ENCODE results near the gene MET.

DNA sequence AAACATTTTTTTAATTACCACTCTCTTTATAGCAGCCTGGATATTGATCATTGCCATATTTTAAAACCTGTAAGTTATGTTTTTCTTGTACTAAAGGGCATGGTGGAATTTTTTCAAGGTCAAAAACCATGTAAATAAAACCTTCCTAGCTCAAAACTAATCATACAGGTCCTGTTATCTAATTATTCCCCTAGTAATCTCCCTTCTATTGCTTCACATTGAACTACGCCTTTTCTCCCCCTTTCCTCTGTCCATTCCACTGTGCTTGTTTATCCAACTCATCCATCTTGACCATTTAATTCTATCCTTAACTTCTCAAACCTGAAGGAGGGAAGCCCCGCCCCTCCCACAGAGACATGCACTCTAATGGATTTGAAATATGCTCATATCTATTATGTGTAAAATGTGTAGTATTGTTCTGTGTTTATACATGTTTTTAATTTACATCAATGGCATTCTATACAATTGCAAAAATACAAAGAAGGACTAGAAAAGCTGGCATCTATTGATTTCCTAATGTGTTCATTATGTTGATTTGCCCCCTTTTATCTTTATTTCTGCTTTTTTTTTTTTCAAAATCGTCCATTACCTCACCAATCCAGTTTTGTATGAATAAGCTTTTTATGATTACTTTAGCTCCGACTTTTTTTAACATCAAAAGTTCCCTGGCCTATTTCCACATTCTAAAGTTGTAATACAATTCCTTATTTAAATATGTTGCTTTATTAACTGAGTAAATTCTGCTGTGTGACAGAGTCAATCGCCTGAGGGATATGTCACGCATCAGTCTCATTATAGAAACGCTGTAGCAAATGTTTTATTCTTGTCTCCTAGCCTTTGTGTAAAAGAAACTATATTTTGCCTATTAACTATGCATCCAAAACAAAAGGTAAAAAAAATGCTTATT lies 61.0 kb downstream of the MET start:
- TF ChIP-seq POLR2A (IDR thresholded peaks at IDR 0.05), result no peak
- TF ChIP-seq, protein P1, sequence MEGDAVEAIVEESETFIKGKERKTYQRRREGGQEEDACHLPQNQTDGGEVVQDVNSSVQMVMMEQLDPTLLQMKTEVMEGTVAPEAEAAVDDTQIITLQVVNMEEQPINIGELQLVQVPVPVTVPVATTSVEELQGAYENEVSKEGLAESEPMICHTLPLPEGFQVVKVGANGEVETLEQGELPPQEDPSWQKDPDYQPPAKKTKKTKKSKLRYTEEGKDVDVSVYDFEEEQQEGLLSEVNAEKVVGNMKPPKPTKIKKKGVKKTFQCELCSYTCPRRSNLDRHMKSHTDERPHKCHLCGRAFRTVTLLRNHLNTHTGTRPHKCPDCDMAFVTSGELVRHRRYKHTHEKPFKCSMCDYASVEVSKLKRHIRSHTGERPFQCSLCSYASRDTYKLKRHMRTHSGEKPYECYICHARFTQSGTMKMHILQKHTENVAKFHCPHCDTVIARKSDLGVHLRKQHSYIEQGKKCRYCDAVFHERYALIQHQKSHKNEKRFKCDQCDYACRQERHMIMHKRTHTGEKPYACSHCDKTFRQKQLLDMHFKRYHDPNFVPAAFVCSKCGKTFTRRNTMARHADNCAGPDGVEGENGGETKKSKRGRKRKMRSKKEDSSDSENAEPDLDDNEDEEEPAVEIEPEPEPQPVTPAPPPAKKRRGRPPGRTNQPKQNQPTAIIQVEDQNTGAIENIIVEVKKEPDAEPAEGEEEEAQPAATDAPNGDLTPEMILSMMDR (IDR thresholded peaks at IDR 0.05), result no peak
